GM20431 (cell line): ENCODE data around the gene YKT6.

Experiments
- in situ Hi-C: fragments of 300-500 bp; cut with MseI, MboI; formaldehyde crosslinking; loops from one replicate; pipeline ENCODE4 v1.15.0; 2020; ENCODE audit warnings: low sequenced_read_pairs; ENCODE audit not compliant: unreplicated experiment

The YKT6 gene

DNA sequence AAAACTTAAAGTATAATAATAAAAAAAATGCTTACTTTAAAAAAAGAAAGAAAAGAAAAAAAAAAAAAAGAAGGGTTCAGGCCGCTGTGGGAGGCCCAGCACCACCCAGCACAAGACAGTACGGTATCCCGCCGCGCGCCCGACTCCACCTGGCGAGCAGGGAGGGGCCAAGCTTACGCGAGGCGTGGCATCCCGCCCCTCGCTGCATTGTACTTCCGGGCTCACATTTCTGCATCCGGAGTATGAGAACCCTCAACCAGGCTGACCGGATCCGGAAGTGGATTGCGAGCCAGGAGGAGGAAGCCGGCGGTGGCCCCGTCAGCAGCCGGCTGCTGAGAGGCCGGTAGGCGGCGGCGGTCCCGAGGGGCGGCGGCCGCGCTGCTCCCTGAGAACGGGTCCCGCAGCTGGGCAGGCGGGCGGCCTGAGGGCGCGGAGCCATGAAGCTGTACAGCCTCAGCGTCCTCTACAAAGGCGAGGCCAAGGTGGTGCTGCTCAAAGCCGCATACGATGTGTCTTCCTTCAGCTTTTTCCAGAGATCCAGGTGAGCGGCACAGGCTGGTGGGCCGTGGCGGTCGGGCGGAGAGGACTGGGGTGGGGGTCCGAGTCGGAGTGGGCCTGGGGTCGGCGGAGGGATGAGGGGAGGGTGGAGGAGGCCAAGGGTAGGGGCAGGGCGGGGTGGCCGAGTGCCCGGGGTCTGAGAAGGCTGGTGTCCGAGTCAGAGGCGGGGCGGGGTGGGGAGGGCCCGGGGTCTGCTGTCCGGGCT is at the start of gene YKT6:
TSS of gene YKT6 (plus strand) at position 280 of the 763 bp plus-strand sequence. CDS start at position 438, 158 bp downstream.
- in situ Hi-C loops: no loop called here

- in situ Hi-C loops: no loop called here
These were observed 48.8 kb upstream of the YKT6 start for GRCh38 chr7:44151956-44152355.

- in situ Hi-C loops: no loop called here
These were observed 47.5 kb upstream of the YKT6 start for GRCh38 chr7:44152971-44153947.

DNA sequence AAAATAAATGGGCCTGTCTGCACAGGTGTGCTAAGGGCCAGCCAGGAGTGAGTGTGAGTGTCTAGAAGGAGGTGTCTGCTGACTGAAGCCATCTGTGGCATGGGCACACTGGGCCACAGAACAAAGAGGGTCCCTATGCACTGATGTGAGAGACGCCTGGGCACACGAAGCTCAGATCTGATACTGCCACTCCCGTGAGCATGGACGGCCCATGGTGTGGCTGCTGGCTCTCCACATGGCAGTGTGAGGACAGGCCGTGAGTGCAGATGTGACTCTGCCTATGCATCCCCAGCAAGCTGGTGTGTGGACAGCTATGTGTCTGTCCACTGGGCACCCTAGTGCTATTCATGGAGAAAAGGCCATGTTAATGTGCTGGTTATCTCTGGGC is 46.8 kb upstream of the YKT6 start:
- in situ Hi-C loops: no loop called here

GRCh38 chr7:44154703-44155102 is 46.1 kb upstream of the YKT6 start:
- in situ Hi-C loops: no loop called here

GRCh38 chr7:44155191-44156185 is 45.3 kb upstream of the YKT6 start:
- in situ Hi-C loops: no loop called here

GRCh38 chr7:44156453-44157010 is 44.2 kb upstream of the YKT6 start:
- in situ Hi-C loops: no loop called here

GRCh38 chr7:44157116-44158080 is 43.4 kb upstream of the YKT6 start:
- in situ Hi-C loops: no loop called here

- in situ Hi-C loops: no loop called here
These were observed 42.5 kb upstream of the YKT6 start for GRCh38 chr7:44158096-44158872.

DNA sequence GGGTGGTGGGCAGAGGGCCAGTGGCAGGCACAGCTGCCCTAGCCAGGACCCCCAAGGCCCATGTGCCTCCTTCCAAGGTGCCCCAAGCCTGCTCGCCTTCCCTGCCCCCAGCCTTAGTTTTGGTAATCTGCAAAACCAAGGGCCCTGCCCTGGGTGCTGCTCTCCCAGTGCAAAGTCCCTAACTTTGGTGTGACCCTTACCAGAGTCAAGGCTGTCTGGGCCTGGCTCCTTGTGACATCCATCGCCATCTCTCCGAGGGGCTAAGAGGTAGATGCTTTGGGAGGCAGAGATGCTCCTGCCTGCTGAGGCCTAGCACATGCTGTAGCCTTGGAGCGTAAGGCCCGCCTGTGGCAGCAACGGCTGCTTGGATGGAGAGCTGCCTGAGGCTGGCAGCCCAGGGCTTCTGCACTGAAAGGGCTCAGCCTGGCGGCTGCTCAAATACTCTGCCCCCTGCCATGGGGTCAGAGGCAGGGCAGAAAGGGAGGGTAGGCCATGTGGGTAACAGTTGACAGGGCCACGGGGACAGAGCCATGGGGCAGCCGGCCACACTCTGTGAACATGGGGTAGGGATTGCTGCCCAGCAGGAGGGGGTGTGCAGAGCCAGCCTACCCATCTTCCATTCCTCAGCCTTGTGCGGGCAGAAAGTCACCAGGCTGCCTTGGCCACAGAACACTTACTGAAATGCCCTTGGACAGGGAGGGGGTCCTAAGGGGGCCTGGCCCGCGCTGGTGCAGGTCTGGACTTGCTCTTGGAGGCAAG is 41.7 kb upstream of the YKT6 start:
- in situ Hi-C loops: no loop called here

DNA sequence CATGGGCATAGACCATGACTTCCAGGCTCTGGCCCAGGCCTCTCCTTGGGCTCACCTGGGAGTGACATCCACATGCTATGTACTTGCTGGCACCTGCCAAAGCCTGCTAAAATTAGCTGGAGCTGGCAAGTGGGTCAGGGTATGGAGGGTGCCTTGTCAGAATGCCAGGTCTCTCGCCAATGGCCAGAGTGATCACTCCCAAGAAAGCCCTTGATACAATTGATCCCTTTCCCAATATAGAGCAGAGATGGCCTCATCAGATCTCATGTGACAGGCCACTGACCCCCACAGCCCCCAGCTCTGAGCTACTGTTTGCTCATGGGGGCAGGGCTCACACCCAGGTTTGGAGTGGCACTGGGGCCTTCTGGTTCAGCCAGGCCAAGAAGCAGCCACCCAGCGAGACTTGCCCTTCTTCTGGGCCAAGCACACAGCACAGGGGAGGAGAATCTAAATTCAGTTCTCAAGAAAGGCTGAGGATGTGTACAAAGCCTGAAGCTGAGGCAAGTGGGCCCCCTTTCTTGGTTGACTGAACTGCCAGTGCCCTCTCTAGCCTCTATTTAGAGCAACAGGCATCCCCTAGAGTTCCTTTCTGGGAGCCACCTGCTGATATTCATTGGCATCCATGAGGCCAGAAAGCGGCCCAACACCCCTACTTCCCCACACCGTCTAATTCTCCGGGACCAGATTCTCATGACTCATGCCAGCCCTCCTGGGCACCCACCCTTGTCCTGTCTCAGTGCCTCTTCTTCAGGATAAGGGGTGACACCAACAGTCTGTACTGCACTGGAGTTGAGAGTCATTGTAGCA is 40.8 kb upstream of the YKT6 start:
- in situ Hi-C loops: no loop called here

DNA sequence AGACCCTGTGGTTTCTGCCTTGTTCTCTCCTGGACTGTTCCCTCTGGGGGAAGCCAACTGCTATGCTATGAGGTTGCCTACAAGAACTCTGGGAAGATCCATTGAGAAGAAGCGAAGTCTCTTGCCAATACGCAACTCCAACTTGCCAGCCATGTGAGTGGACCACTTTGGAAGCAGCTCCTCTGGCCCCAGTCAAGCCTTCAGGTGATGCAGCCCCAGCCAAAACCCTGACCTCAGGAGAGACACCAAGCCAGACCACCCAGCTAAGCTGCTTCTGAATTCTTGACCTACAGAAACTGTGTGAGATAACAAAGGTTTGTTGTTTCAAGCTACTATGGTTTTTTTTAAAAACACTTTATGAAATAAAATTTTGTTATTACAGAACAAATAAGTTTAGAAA is 39.4 kb upstream of the YKT6 start:
- in situ Hi-C loops: no loop called here

GRCh38 chr7:44162179-44162578 is 38.6 kb upstream of the YKT6 start:
- in situ Hi-C loops: no loop called here

- in situ Hi-C loops: no loop called here
These were observed 37.9 kb upstream of the YKT6 start for GRCh38 chr7:44162785-44163395.

GRCh38 chr7:44163591-44163990 is 37.2 kb upstream of the YKT6 start:
- in situ Hi-C loops: no loop called here

- in situ Hi-C loops: no loop called here
These were observed 32.9 kb upstream of the YKT6 start for GRCh38 chr7:44167920-44168319.
